Left ventricle myocardium inferior (tissue), 1 donor: ENCODE results near the gene COL21A1. TPM values are rescaled to one million over a fixed set of nuclear protein-coding genes. Genes with fewer than 3 reads are reported as not detected.
A peak's percentile ranks its signal among the peaks of the same experiment; 100 is the strongest.

Experiments used
- DNase-seq: peaks from one replicate; pipeline ENCODE4 v3.0.0-alpha.2; 2020
- H3K27ac ChIP-seq: fragments of 200-600 bp; replicated peaks from 2 replicates; pipeline ENCODE4 v1.8.0; 2021
- H3K27me3 ChIP-seq: fragments of 200-600 bp; 2 replicates; pipeline ENCODE4 v1.8.0; 2021; ENCODE audit warnings: low read depth
- H3K36me3 ChIP-seq: fragments of 200-600 bp; 2 replicates; pipeline ENCODE4 v1.8.0; 2021
- H3K4me1 ChIP-seq: fragments of 200-600 bp; 2 replicates; pipeline ENCODE4 v1.8.0; 2021
- H3K4me3 ChIP-seq: fragments of 200-600 bp; 2 replicates; pipeline ENCODE4 v1.8.0; 2021; ENCODE audit warnings: mild to moderate bottlenecking, moderate library complexity
- H3K9me3 ChIP-seq: fragments of 200-600 bp; replicated peaks from 2 replicates; pipeline ENCODE4 v1.8.0; 2021
- intact Hi-C: fragments of 100-400 bp; cut with micrococcal nuclease; formaldehyde crosslinking; loops from one replicate; pipeline ENCODE4 v1.11.0; 2022
- total RNA-seq: library from RNA; stranded (reverse); fragmentation: NEBNext Ultra II Directional; extraction: Animal tissue kit (Norgen Biotek cat#: 25700); gene quantifications from one replicate; pipeline ENCODE4 v1.2.1, GENCODE V29; 2021
- TF ChIP-seq, protein P1 (sequence below): fragments of 200-600 bp; IDR thresholded peaks from 2 replicates; pipeline ENCODE4 v1.8.0; 2021; ENCODE audit warnings: antibody characterized with exemption, mild to moderate bottlenecking, borderline replicate concordance
- donor health status: DM: no; HTN: yes; CAD: no; lungs with severe emphysema.

COL21A1 gene
- total RNA-seq, 1 donor from 2014 or later = 54.3 TPM

DNA sequence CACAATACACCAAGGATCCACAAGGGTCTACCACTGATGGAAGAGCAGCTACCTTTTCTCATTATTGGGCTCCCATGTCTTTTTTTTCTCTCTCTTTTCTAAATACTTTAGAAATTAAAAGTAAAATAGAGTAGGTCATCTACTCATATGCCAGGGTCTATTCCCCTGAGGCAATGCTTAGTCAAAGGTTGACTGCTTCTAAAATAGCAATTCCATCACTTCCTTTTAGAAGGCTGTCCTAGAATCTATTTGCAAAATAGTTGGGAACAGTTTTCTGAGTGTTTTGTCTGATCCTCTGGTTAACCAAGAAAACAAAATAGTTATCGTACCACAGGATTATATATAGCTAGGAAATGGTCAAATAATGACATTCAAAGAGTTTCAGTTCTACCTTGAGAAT lies 174.1 kb downstream of the COL21A1 start:
- no peak overlapping the region for H3K4me3 ChIP-seq
- H3K9me3 ChIP-seq = peaks cover 10% of the 10 kb centered on the region
- peaks cover 4% of the 10 kb centered on the region for H3K36me3 ChIP-seq
- TF ChIP-seq, protein P1, sequence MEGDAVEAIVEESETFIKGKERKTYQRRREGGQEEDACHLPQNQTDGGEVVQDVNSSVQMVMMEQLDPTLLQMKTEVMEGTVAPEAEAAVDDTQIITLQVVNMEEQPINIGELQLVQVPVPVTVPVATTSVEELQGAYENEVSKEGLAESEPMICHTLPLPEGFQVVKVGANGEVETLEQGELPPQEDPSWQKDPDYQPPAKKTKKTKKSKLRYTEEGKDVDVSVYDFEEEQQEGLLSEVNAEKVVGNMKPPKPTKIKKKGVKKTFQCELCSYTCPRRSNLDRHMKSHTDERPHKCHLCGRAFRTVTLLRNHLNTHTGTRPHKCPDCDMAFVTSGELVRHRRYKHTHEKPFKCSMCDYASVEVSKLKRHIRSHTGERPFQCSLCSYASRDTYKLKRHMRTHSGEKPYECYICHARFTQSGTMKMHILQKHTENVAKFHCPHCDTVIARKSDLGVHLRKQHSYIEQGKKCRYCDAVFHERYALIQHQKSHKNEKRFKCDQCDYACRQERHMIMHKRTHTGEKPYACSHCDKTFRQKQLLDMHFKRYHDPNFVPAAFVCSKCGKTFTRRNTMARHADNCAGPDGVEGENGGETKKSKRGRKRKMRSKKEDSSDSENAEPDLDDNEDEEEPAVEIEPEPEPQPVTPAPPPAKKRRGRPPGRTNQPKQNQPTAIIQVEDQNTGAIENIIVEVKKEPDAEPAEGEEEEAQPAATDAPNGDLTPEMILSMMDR = no peak
- peaks cover 18% of the 10 kb centered on the region for H3K4me1 ChIP-seq
- DNase-seq = no peak
- no peaks in the 10 kb centered on the region for H3K27me3 ChIP-seq
- H3K27ac ChIP-seq = peak overlapping the region; percentile 71
- intact Hi-C loops = no loop called here

DNA sequence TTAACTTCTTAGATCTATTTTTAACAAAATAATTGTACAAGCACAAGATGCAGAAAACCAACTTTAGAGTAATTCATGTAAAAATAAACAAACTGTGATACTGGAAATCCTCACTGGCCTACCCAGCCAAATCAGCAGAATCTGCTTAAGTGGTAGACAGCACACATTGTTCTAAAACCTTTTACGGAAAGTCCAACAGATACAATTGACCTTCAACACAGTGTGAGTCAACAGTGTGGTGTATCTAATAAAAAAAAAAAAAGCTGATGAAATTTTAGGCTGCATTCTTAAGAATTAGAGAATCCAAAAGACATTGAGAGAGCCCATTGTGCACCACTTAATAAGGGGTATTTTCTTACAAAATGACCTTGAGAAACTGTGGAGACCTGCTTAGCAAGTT lies 174.5 kb downstream of the COL21A1 start:
- peaks cover 4% of the 10 kb centered on the region for H3K36me3 ChIP-seq
- no peak overlapping the region for H3K4me3 ChIP-seq
- intact Hi-C loops = no loop called here
- TF ChIP-seq, protein P1 = no peak
- DNase-seq = no peak
- H3K9me3 ChIP-seq = peaks cover 10% of the 10 kb centered on the region
- H3K27me3 ChIP-seq = no peaks in the 10 kb centered on the region
- H3K4me1 ChIP-seq = peaks cover 22% of the 10 kb centered on the region
- peak overlapping the region; percentile 71 for H3K27ac ChIP-seq

DNA sequence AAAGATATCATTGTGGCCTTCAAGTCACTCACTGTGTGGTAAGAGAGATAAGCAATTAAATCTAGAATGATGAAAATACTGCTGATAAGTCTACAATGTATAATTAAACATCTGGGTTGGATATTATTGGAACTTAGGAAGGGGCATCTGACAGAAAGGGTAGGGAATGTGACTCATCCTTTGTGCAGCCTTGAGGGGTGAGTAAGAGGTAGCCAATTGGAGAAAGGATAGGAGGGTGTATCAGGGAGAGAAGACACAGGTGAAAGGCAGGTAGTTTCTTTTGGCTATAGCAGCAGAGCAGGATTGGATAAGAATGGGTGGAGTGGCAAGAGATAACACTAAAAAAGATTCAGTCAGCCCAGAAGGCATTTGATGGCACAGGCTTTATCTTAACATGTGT lies 182.0 kb downstream of the COL21A1 start:
- Histone ChIP-seq H3K4me1 (peaks cover 16% of the 10 kb centered on the region), H3K36me3 (peaks cover 9% of the 10 kb centered on the region), H3K27me3 (no peaks in the 10 kb centered on the region), H3K27ac (no peak overlapping the region), H3K4me3 (no peak overlapping the region), H3K9me3 (no peaks in the 10 kb centered on the region)
- TF ChIP-seq, protein P1 = no peak
- no peak for DNase-seq
- intact Hi-C loops = no loop called here

DNA sequence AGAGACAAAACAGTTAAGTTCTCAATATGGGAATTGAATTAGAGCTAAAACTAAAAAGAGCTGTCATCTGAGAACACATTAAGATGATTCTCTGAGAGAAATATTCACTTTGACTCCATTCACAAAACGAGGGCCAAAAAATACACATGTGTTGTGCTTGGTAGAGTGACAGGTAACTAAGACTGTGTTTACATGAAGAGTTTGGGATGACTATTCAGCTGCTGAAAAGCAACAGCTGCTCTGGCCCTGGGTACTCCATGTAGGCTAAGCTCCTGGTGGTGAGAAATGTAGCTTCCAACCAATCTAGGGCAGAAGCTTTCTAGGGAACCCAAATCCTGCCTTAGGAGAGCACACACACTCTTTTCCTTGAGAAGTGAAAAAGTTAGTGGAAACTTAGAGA lies 184.5 kb downstream of the COL21A1 start:
- Histone ChIP-seq H3K36me3 (peaks cover 14% of the 10 kb centered on the region), H3K4me1 (peaks cover 11% of the 10 kb centered on the region), H3K27ac (no peak overlapping the region), H3K27me3 (no peaks in the 10 kb centered on the region), H3K4me3 (no peak overlapping the region), H3K9me3 (no peaks in the 10 kb centered on the region)
- DNase-seq = no peak
- TF ChIP-seq, protein P1 = no peak
- intact Hi-C loops = no loop called here

DNA sequence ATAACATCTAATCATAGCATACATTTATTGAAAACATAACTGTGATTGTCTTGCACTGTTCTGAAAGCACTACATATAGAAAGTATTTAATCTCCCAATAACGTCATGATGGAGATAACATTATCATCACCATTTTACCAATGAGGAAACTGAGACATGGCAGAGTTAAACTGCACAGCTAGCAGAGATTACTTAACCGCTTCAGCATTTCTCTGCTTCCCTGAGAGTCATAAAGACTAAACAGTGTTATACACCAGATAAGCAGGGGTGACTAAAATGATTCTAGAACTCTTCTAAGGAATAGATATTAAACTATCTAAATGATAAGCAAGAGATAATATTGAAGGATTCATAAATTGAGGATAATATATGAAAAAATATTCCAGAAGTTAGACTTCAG lies 188.7 kb downstream of the COL21A1 start:
- no peaks in the 10 kb centered on the region for H3K9me3 ChIP-seq
- no peak overlapping the region for H3K4me3 ChIP-seq
- intact Hi-C loops = no loop called here
- no peak overlapping the region for H3K27ac ChIP-seq
- no peak for DNase-seq
- H3K4me1 ChIP-seq = no peaks in the 10 kb centered on the region
- H3K36me3 ChIP-seq = peaks cover 11% of the 10 kb centered on the region
- TF ChIP-seq, protein P1 = no peak
- no peaks in the 10 kb centered on the region for H3K27me3 ChIP-seq
